Muscle of leg (tissue), 11 donors: Measurements from ENCODE around the gene ASPHD2. TPM values are rescaled to one million over a fixed set of nuclear protein-coding genes. Genes with fewer than 3 reads are reported as not detected.

ENCODE experiments used
- DNase-seq: peaks from one replicate; pipeline ENCODE4 v3.0.0; 2013
- H3K27ac ChIP-seq: one replicate; pipeline ENCODE4 v1.5.1; 2013; ENCODE audit warnings: mild to moderate bottlenecking, low read length, control low read depth
- H3K27me3 ChIP-seq: one replicate; pipeline ENCODE4 v1.6.1; 2013; ENCODE audit warnings: low read length; ENCODE audit not compliant: control insufficient read depth, insufficient read depth
- H3K36me3 ChIP-seq: one replicate; pipeline ENCODE4 v1.6.1; 2013; ENCODE audit warnings: low read length; ENCODE audit not compliant: control insufficient read depth, insufficient read depth
- H3K4me1 ChIP-seq: one replicate; pipeline ENCODE4 v1.6.1; 2013; ENCODE audit warnings: low read length; ENCODE audit not compliant: control insufficient read depth, insufficient read depth
- H3K4me3 ChIP-seq: one replicate; pipeline ENCODE4 v1.5.1; 2013; ENCODE audit warnings: low read length, control low read depth
- H3K9me3 ChIP-seq: replicated peaks from 2 replicates; pipeline ENCODE4 v1.6.1; 2013; ENCODE audit warnings: low read depth, low read length; ENCODE audit not compliant: control insufficient read depth
- WGBS: methylation state at CpG from one replicate; pipeline ENCODE4 v1.1.5; 2013; ENCODE audit warnings: missing lambda C conversion rate; ENCODE audit not compliant: insufficient coverage; 5-methylcytosine and 5-hydroxymethylcytosine counted together
- polyA plus RNA-seq, 8 donors: library from polyadenylated mRNA; unstranded; fragments of 120-200 nt; gene quantifications; one replicate each; pipeline versions ENCODE4 v1.2.1 to v1.2.3, GENCODE V29; 2013; ENCODE audit warnings: inconsistent platforms in 1 of 8, low replicate concordance in 1 of 8; ENCODE audit not compliant: insufficient read length in 8 of 8, insufficient read depth in 1 of 8
- total RNA-seq: library from RNA; stranded (reverse); fragments of 120-200 nt; gene quantifications from one replicate; pipeline ENCODE4 v1.2.4, GENCODE V29; 2013

ASPHD2 gene
- total and polyA plus RNA-seq, 9 donors = 0.84 to 2.1 (median 1.5) TPM

GRCh38 chr22:26445577-26446275, 16.7 kb downstream of the ASPHD2 start:
- 60% methylated on average over 12 of the region's 15 CpGs for WGBS

GRCh38 chr22:26446808-26447515, 17.9 kb downstream of the ASPHD2 start:
- no peak for DNase-seq
- H3K36me3 ChIP-seq = peaks cover 19% of the 10 kb centered on the region
- WGBS = 63% methylated on average over 8 of the region's 17 CpGs
- no peak overlapping the region for H3K4me3 ChIP-seq
- H3K27me3 ChIP-seq = no peaks in the 10 kb centered on the region
- H3K9me3 ChIP-seq = no peaks in the 10 kb centered on the region
- H3K4me1 ChIP-seq = peaks cover 7% of the 10 kb centered on the region
- H3K27ac ChIP-seq = no peak overlapping the region

More at GRCh38 chr22:26445577-26446275, 16.7 kb downstream of the ASPHD2 start:
- Histone ChIP-seq H3K27ac (no peak overlapping the region), H3K4me3 (no peak overlapping the region), H3K4me1 (peaks cover 7% of the 10 kb centered on the region), H3K27me3 (no peaks in the 10 kb centered on the region), H3K9me3 (no peaks in the 10 kb centered on the region), H3K36me3 (peaks cover 10% of the 10 kb centered on the region)
- DNase-seq = no peak

GRCh38 chr22:26447584-26448329, 18.7 kb downstream of the ASPHD2 start:
- DNase-seq = no peak
- Histone ChIP-seq H3K27ac (no peak overlapping the region), H3K27me3 (no peaks in the 10 kb centered on the region), H3K36me3 (peaks cover 24% of the 10 kb centered on the region), H3K9me3 (no peaks in the 10 kb centered on the region), H3K4me3 (no peak overlapping the region), H3K4me1 (peaks cover 13% of the 10 kb centered on the region)
- WGBS = 52% methylated on average over 13 of the region's 15 CpGs

GRCh38 chr22:26448334-26448733, 19.3 kb downstream of the ASPHD2 start:
- Histone ChIP-seq H3K27ac (no peak overlapping the region), H3K27me3 (no peaks in the 10 kb centered on the region), H3K4me1 (peaks cover 18% of the 10 kb centered on the region), H3K36me3 (peaks cover 27% of the 10 kb centered on the region), H3K4me3 (no peak overlapping the region), H3K9me3 (no peaks in the 10 kb centered on the region)
- 40% methylated on average over 1 of the region's 5 CpGs for WGBS
- no peak for DNase-seq

GRCh38 chr22:26448941-26449340, 19.9 kb downstream of the ASPHD2 start:
- WGBS = 69% methylated on average over 4 of the region's 6 CpGs

GRCh38 chr22:26450453-26451185, 21.6 kb downstream of the ASPHD2 start:
- Histone ChIP-seq H3K4me1 (peaks cover 21% of the 10 kb centered on the region), H3K36me3 (peaks cover 36% of the 10 kb centered on the region), H3K4me3 (no peak overlapping the region), H3K9me3 (no peaks in the 10 kb centered on the region), H3K27ac (no peak overlapping the region), H3K27me3 (no peaks in the 10 kb centered on the region)
- WGBS = 74% methylated on average over 4 of the region's 9 CpGs
- no peak for DNase-seq

More at GRCh38 chr22:26448941-26449340, 19.9 kb downstream of the ASPHD2 start:
- peaks cover 32% of the 10 kb centered on the region for H3K36me3 ChIP-seq
- H3K4me3 ChIP-seq = no peak overlapping the region
- peaks cover 22% of the 10 kb centered on the region for H3K4me1 ChIP-seq
- DNase-seq = no peak
- no peak overlapping the region for H3K27ac ChIP-seq
- H3K27me3 ChIP-seq = no peaks in the 10 kb centered on the region
- no peaks in the 10 kb centered on the region for H3K9me3 ChIP-seq

GRCh38 chr22:26452236-26453016, 23.4 kb downstream of the ASPHD2 start:
- Histone ChIP-seq H3K36me3 (peaks cover 44% of the 10 kb centered on the region), H3K4me1 (peaks cover 16% of the 10 kb centered on the region)
- WGBS = 94% methylated on average over 19 of the region's 23 CpGs

GRCh38 chr22:26453216-26453615, 24.2 kb downstream of the ASPHD2 start:
- H3K4me1 ChIP-seq = peaks cover 16% of the 10 kb centered on the region
- peak; percentile 57 for DNase-seq
- 92% methylated on average over 7 of the region's 9 CpGs for WGBS
- no peaks in the 10 kb centered on the region for H3K27me3 ChIP-seq
- no peak overlapping the region for H3K27ac ChIP-seq
- no peaks in the 10 kb centered on the region for H3K9me3 ChIP-seq
- no peak overlapping the region for H3K4me3 ChIP-seq
- H3K36me3 ChIP-seq = peaks cover 52% of the 10 kb centered on the region

More at GRCh38 chr22:26452236-26453016, 23.4 kb downstream of the ASPHD2 start:
- no peak overlapping the region for H3K4me3 ChIP-seq
- H3K27ac ChIP-seq = no peak overlapping the region
- DNase-seq = no peak
- no peaks in the 10 kb centered on the region for H3K9me3 ChIP-seq
- H3K27me3 ChIP-seq = no peaks in the 10 kb centered on the region

- H3K27me3 ChIP-seq = no peaks in the 10 kb centered on the region
- no peak for DNase-seq
- H3K4me3 ChIP-seq = no peak overlapping the region
- peaks cover 16% of the 10 kb centered on the region for H3K4me1 ChIP-seq
- peaks cover 56% of the 10 kb centered on the region for H3K36me3 ChIP-seq
- H3K27ac ChIP-seq = no peak overlapping the region
- H3K9me3 ChIP-seq = no peaks in the 10 kb centered on the region
- 53% methylated on average over 3 of the region's 5 CpGs for WGBS
Measured at GRCh38 chr22:26453812-26454500, 24.9 kb downstream of the ASPHD2 start.
